SK-N-SH (cell line): ENCODE data around the gene NELFE. TPM values are rescaled to one million over a fixed set of nuclear protein-coding genes. Genes with fewer than 3 reads are reported as not detected.

Source experiments
- CTCF ChIA-PET: fragments of 300-600, 350-600 bp; formaldehyde crosslinking; extraction: SDS; loops from one replicate; lab custom pipeline; 2021; lab: Yijun Ruan, JAX
- POLR2A ChIA-PET: fragments of 350-600 bp; sonication (Branson Sonifier 250); formaldehyde crosslinking; extraction: SDS; loops from one replicate; lab custom pipeline; 2020; ENCODE audit warnings: antibody characterized with exemption, inconsistent platforms; lab: Yijun Ruan, JAX
- DNase-seq: peaks from one replicate; pipeline ENCODE4 v3.0.0; 2012
- H2AFZ ChIP-seq: fragments of 200-600 bp; sonication (generic); 2 replicates; pipeline ENCODE4 v1.8.1; 2016; ENCODE audit warnings: antibody characterized with exemption, mild to moderate bottlenecking, low read depth
- H3F3A ChIP-seq: fragments of 200-600 bp; sonication (generic); replicated peaks from 2 replicates; pipeline ENCODE3; 2016; ENCODE audit warnings: antibody characterized with exemption, mild to moderate bottlenecking; ENCODE audit not compliant: insufficient read depth
- H3K27ac ChIP-seq, 2 experiments: fragments of 200-500 bp in 1 of 2; fragments of 200-600 bp in 1 of 2; sonication (Bioruptor generic) in 1 of 2; sonication (generic), shearing (Covaris generic) in 1 of 2; 2 replicates each; pipeline versions ENCODE4 v1.5.1 to v1.6.1; 2014 to 2016; ENCODE audit warnings: low read depth in 2 of 2, inconsistent platforms in 1 of 2, low read length in 1 of 2, mild to moderate bottlenecking in 1 of 2, mixed read lengths in 1 of 2
- H3K27me3 ChIP-seq: fragments of 200-600 bp; sonication (generic), shearing (Covaris generic); 2 replicates; pipeline ENCODE4 v1.6.1; 2016; ENCODE audit warnings: mixed run types; ENCODE audit not compliant: insufficient read depth
- H3K36me3 ChIP-seq, 2 experiments: fragments of 200-500 bp in 1 of 2; fragments of 200-600 bp in 1 of 2; sonication (Bioruptor generic) in 1 of 2; sonication (generic) in 1 of 2; replicated peaks in 1 of 2; 2 replicates each; pipeline versions ENCODE3 to v1.5.1; 2014 to 2016; ENCODE audit warnings: low read length in 1 of 2, mild to moderate bottlenecking in 1 of 2; ENCODE audit not compliant: insufficient read depth in 2 of 2, control insufficient read depth in 1 of 2
- H3K4me1 ChIP-seq, 2 experiments: fragments of 200-500 bp in 1 of 2; fragments of 200-600 bp in 1 of 2; sonication (Bioruptor generic) in 1 of 2; sonication (generic), shearing (Covaris generic) in 1 of 2; 2 replicates each; pipeline versions ENCODE4 v1.5.1 to v1.6.1; 2014 to 2016; ENCODE audit warnings: low read depth in 1 of 2, low read length in 1 of 2, mixed run types in 1 of 2; ENCODE audit not compliant: insufficient read depth in 2 of 2, control insufficient read depth in 1 of 2
- H3K4me2 ChIP-seq: fragments of 200-600 bp; sonication (generic), shearing (Covaris generic); 2 replicates; pipeline ENCODE4 v1.6.1; 2017; ENCODE audit warnings: mixed run types
- H3K4me3 ChIP-seq, 2 experiments: fragments of 200-500 bp in 1 of 2; fragments of 200-600 bp in 1 of 2; sonication (Bioruptor generic) in 1 of 2; sonication (generic), shearing (Covaris generic) in 1 of 2; 2 replicates each; pipeline versions ENCODE4 v1.5.1 to v1.8.1; 2014 to 2016; ENCODE audit warnings: low read depth in 2 of 2, inconsistent platforms in 1 of 2, low read length in 1 of 2, mild to moderate bottlenecking in 1 of 2, mixed read lengths in 1 of 2, moderate library complexity in 1 of 2
- H3K79me2 ChIP-seq: fragments of 200-600 bp; sonication (generic); 2 replicates; pipeline ENCODE4 v1.8.1; 2017; ENCODE audit warnings: mild to moderate bottlenecking; ENCODE audit not compliant: insufficient read depth
- H3K9ac ChIP-seq: fragments of 200-600 bp; sonication (generic); 2 replicates; pipeline ENCODE4 v1.6.1; 2017; ENCODE audit warnings: mixed run types
- H3K9me2 ChIP-seq: fragments of 200-600 bp; sonication (generic); 2 replicates; pipeline ENCODE4 v1.6.1; 2017; ENCODE audit warnings: mixed run types
- H3K9me3 ChIP-seq: fragments of 200-600 bp; sonication (generic); 2 replicates; pipeline ENCODE4 v1.6.1; 2017; ENCODE audit warnings: mixed run types, mild to moderate bottlenecking, moderate library complexity
- H4K20me1 ChIP-seq: fragments of 200-600 bp; sonication (generic); 2 replicates; pipeline ENCODE4 v1.6.1; 2017; ENCODE audit warnings: mild to moderate bottlenecking, mixed run types; ENCODE audit not compliant: insufficient read depth
- CHD2 ChIP-seq: fragments of 150-350 bp; IDR thresholded peaks from 2 replicates; pipeline ENCODE4 v1.6.1; 2018; ENCODE audit warnings: low read length; ENCODE audit not compliant: partially characterized antibody
- EZH2phosphoT487 ChIP-seq: fragments of 200-600 bp; sonication (generic); IDR thresholded peaks from 2 replicates; pipeline ENCODE4 v1.6.1; 2017; ENCODE audit warnings: low read depth, mixed run types, mild to moderate bottlenecking, antibody characterized with exemption, moderate library complexity, borderline replicate concordance
- JUND ChIP-seq: IDR thresholded peaks from 2 replicates; pipeline ENCODE4 v1.4.0; 2012
- MXI1 ChIP-seq: IDR thresholded peaks from 2 replicates; pipeline ENCODE4 v1.6.1; 2012; ENCODE audit warnings: mild to moderate bottlenecking, low read depth, low read length, improper control_type of control experiment
- RAD21 ChIP-seq: IDR thresholded peaks from 2 replicates; pipeline ENCODE4 v1.6.1; 2012; ENCODE audit warnings: mild to moderate bottlenecking, low read length
- RFX5 ChIP-seq: IDR thresholded peaks from 2 replicates; pipeline ENCODE4 v1.6.1; 2012; ENCODE audit warnings: mild to moderate bottlenecking, improper control_type of control experiment, low read length
- RXRA ChIP-seq: IDR thresholded peaks from 2 replicates; pipeline ENCODE4 v1.4.0; 2012; ENCODE audit warnings: low read depth, mild to moderate bottlenecking, borderline replicate concordance
- SIN3A ChIP-seq: IDR thresholded peaks from 2 replicates; pipeline ENCODE4 v1.6.1; 2012; ENCODE audit warnings: low read depth, mild to moderate bottlenecking, low read length, moderate library complexity, borderline replicate concordance
- SMC3 ChIP-seq: IDR thresholded peaks from 2 replicates; pipeline ENCODE4 v1.6.1; 2012; ENCODE audit warnings: low read depth, low read length, improper control_type of control experiment
- TAF1 ChIP-seq: IDR thresholded peaks from 2 replicates; pipeline ENCODE4 v1.6.1; 2012; ENCODE audit warnings: low read depth, mild to moderate bottlenecking, low read length, moderate library complexity, borderline replicate concordance
- WGBS: methylation state at CpG from one replicate; pipeline ENCODE4 v1.1.6; 2017; ENCODE audit warnings: low lambda C conversion rate; 5-methylcytosine and 5-hydroxymethylcytosine counted together
- polyA plus RNA-seq, 3 experiments: library from polyadenylated mRNA; depleted of rRNA; stranded (reverse); fragments of >200 nt; gene quantifications; 2 replicates each; pipeline ENCODE4 v1.2.3, GENCODE V29; 2012
- TF ChIP-seq, protein P1 (sequence below): fragments of 150-350 bp; IDR thresholded peaks from 2 replicates; pipeline ENCODE4 v1.6.1; 2017; ENCODE audit warnings: antibody characterized with exemption, low read length, low read depth, borderline replicate concordance
- TF ChIP-seq, protein P2 (sequence below): IDR thresholded peaks from 2 replicates; pipeline ENCODE4; 2012
- TF ChIP-seq, protein P3 (sequence below): IDR thresholded peaks from 2 replicates; pipeline ENCODE4 v1.4.0; 2012; ENCODE audit warnings: low read depth, borderline replicate concordance
- TF ChIP-seq, protein P4 (sequence below): fragments of 200-600 bp; sonication (generic); IDR thresholded peaks from 2 replicates; pipeline ENCODE4 v1.6.1; 2017; ENCODE audit warnings: antibody characterized with exemption, mild to moderate bottlenecking, moderate library complexity

NELFE gene
- polyA plus RNA-seq, 1 of the 3 experiments (the other 2 are of a cell fraction), result 116 TPM

DNA sequence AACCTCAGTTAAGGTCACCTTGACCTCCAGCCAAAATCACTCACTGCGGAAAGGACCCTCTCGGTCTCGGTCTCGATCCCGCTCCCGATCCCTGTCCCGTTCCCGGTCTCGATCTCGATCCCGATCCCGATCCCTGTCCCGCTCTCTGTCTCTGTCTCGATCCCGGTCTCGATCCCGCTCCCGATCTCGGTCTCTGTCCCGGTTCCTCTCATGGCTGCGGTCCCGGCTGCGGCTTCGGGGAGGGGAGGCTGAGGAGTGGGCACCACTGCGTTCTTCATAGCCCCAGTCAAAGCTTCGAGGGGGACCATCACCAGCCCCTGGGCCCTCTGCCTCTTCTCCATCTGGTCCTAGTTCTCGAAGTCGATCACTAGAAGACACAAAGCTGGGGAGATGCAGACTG is 4.3 kb downstream of the NELFE start:
- CTCF ChIA-PET, result interaction anchor here (1.3 kb wide), 1 partner anchor 58 kb away, joined by 3 read pairs; no protein-coding TSS in a partner anchor
- H2AFZ ChIP-seq, result no peak overlapping the region
- peaks cover 22% of the 10 kb centered on the region for H3F3A ChIP-seq
- peaks cover 0 to 10% of the 10 kb centered on the region in 2 experiments; a peak in 2 of 4 replicates for H3K4me1 ChIP-seq
- no peak overlapping the region for H3K4me3 ChIP-seq
- no peaks in the 10 kb centered on the region for H3K9me2 ChIP-seq
- H4K20me1 ChIP-seq, result no peaks in the 10 kb centered on the region
- H3K27ac ChIP-seq, result no peak overlapping the region
- WGBS, result 97% methylated on average over 28 of the region's 28 CpGs
- H3K36me3 ChIP-seq, result peaks cover 32 to 60% of the 10 kb centered on the region in 2 experiments
- H3K9me3 ChIP-seq, result no peaks in the 10 kb centered on the region
- POLR2A ChIA-PET, result interaction anchor here (1.2 kb wide), 1 partner anchor 12 kb away, joined by 3 read pairs; no protein-coding TSS in a partner anchor
- no peak overlapping the region for H3K4me2 ChIP-seq
- DNase-seq, result no peak
- H3K79me2 ChIP-seq, result peaks cover 27% of the 10 kb centered on the region
- no peaks in the 10 kb centered on the region for H3K27me3 ChIP-seq
- TF ChIP-seq CHD2 (no peak), TAF1 (no peak), RXRA (no peak)
- TF ChIP-seq, all 33 proteins: peak for 0
- no peak overlapping the region for H3K9ac ChIP-seq

DNA sequence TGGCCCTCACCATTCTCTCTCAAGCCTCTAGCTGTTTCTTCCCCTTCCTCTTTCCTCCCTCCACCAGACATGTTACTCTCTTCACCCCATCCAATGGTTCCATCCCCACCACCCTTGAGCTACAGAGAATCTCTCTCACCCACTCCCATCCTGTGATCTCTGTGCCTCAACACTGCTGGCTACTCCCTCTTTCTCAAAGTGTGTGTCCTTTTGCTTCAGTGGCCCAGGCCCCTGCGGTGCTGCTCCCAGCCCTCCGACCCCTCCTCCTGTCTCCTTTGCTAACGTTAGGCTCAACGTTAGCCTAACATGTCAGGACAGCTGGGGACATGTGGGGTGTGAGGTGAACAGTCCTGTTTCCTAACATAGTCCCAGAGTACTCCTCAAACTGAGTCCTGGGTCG is 5.9 kb downstream of the NELFE start:
- H2AFZ ChIP-seq, result no peak overlapping the region
- peaks cover 22% of the 10 kb centered on the region for H3F3A ChIP-seq
- H3K36me3 ChIP-seq, result peaks cover 32 to 60% of the 10 kb centered on the region in 2 experiments
- no peaks in the 10 kb centered on the region for H3K9me3 ChIP-seq
- POLR2A ChIA-PET, result interaction anchor here (0.6 to 2.2 kb wide), 3 partner anchors 10 to 101 kb away, joined by 3 to 7 read pairs (median 6); partner anchors contain the start of gene DXO
- DNase-seq, result no peak
- H3K4me3 ChIP-seq, result no peak overlapping the region
- H3K4me2 ChIP-seq, result no peak overlapping the region
- H4K20me1 ChIP-seq, result no peaks in the 10 kb centered on the region
- CTCF ChIA-PET, result interaction anchor here (0.7 to 4.5 kb wide), 22 partner anchors 9 to 272 kb away, joined by 3 to 29 read pairs (median 7); partner anchors contain the start of genes DDAH2, DXO, EHMT2 and LY6G5C
- WGBS, result 79% methylated on average over 5 of the region's 5 CpGs
- H3K27me3 ChIP-seq, result no peaks in the 10 kb centered on the region
- no peak overlapping the region for H3K9ac ChIP-seq
- no peaks in the 10 kb centered on the region for H3K9me2 ChIP-seq
- H3K79me2 ChIP-seq, result peaks cover 14% of the 10 kb centered on the region
- H3K4me1 ChIP-seq, result peaks cover 0 to 3% of the 10 kb centered on the region in 2 experiments; a peak in 2 of 4 replicates
- H3K27ac ChIP-seq, result peak overlapping the region; percentile 6 to 26; a peak in 3 of 4 replicates
- TF ChIP-seq JUND (no peak), SIN3A (no peak)
- TF ChIP-seq, protein P1, sequence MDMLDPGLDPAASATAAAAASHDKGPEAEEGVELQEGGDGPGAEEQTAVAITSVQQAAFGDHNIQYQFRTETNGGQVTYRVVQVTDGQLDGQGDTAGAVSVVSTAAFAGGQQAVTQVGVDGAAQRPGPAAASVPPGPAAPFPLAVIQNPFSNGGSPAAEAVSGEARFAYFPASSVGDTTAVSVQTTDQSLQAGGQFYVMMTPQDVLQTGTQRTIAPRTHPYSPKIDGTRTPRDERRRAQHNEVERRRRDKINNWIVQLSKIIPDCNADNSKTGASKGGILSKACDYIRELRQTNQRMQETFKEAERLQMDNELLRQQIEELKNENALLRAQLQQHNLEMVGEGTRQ, result no peak
- TF ChIP-seq, all 33 proteins: peak for 0

DNA sequence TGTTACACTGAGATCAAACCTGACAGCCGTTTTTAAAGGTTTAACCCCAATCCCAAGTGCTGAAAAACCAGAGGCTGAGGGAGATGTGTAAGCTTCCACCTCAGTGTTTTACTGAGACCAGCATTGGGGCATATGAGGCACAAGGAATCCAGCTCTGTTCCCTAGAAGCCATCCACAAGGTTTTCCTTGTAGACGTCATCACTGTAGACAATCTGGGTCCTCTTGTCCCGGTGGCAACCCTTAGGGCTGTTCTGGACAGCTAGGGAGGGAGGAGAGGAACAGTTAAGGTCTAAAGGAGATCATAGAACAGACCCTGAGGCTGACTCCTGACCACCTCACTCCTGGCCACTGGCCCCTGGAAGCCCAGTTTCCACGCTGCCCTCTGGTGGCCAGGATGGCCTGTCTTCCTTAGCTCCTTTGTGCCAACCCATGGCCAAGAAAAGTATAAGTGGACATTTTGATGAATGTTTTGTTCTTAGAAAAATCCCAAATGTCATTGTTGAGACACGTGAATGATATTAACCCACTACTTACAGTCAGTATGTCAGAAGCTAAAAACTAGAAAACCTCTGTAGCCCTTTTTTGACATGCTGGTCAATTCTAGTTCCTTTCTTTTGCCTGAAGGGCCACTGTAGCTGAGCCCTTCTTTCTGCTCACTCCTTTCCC is 6.5 kb downstream of the NELFE start:
- no peak overlapping the region for H2AFZ ChIP-seq
- no peaks in the 10 kb centered on the region; a peak in 1 of 4 replicates for H3K4me1 ChIP-seq
- peak overlapping the region; percentile 6 to 26; a peak in 3 of 4 replicates for H3K27ac ChIP-seq
- DNase-seq, result peak; percentile 75
- 22% methylated on average over 4 of the region's 5 CpGs for WGBS
- POLR2A ChIA-PET, result interaction anchor here (0.6 to 2.2 kb wide), 4 partner anchors 10 to 100 kb away, joined by 3 to 7 read pairs (median 5); partner anchors contain the start of gene DXO
- no peaks in the 10 kb centered on the region for H3K9me3 ChIP-seq
- CTCF ChIA-PET, result interaction anchor here (0.7 to 4.5 kb wide), 23 partner anchors 9 to 272 kb away, joined by 3 to 29 read pairs (median 7); partner anchors contain the start of genes DDAH2, DXO, EHMT2 and LY6G5C
- TF ChIP-seq RAD21 (peak; percentile 67), SIN3A (no peak), MXI1 (no peak), RFX5 (no peak), SMC3 (peak; percentile 77), RXRA (no peak), EZH2phosphoT487 (no peak), CHD2 (no peak)
- TF ChIP-seq, protein P2, sequence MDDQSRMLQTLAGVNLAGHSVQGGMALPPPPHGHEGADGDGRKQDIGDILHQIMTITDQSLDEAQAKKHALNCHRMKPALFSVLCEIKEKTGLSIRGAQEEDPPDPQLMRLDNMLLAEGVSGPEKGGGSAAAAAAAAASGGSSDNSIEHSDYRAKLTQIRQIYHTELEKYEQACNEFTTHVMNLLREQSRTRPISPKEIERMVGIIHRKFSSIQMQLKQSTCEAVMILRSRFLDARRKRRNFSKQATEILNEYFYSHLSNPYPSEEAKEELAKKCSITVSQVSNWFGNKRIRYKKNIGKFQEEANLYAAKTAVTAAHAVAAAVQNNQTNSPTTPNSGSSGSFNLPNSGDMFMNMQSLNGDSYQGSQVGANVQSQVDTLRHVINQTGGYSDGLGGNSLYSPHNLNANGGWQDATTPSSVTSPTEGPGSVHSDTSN, result 0 out of 2 replicates have a peak, but pooled peaks have one; percentile 18
- TF ChIP-seq, protein P3, sequence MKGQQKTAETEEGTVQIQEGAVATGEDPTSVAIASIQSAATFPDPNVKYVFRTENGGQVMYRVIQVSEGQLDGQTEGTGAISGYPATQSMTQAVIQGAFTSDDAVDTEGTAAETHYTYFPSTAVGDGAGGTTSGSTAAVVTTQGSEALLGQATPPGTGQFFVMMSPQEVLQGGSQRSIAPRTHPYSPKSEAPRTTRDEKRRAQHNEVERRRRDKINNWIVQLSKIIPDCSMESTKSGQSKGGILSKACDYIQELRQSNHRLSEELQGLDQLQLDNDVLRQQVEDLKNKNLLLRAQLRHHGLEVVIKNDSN, result no peak
- TF ChIP-seq, protein P4, sequence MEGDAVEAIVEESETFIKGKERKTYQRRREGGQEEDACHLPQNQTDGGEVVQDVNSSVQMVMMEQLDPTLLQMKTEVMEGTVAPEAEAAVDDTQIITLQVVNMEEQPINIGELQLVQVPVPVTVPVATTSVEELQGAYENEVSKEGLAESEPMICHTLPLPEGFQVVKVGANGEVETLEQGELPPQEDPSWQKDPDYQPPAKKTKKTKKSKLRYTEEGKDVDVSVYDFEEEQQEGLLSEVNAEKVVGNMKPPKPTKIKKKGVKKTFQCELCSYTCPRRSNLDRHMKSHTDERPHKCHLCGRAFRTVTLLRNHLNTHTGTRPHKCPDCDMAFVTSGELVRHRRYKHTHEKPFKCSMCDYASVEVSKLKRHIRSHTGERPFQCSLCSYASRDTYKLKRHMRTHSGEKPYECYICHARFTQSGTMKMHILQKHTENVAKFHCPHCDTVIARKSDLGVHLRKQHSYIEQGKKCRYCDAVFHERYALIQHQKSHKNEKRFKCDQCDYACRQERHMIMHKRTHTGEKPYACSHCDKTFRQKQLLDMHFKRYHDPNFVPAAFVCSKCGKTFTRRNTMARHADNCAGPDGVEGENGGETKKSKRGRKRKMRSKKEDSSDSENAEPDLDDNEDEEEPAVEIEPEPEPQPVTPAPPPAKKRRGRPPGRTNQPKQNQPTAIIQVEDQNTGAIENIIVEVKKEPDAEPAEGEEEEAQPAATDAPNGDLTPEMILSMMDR, result peak; percentile 90
- H3K79me2 ChIP-seq, result peaks cover 8% of the 10 kb centered on the region; the same call in 1 of the 2 replicates
- no peak overlapping the region for H3K4me3 ChIP-seq
- peaks cover 20% of the 10 kb centered on the region for H3F3A ChIP-seq
- H3K4me2 ChIP-seq, result no peak overlapping the region
- H4K20me1 ChIP-seq, result no peaks in the 10 kb centered on the region
- no peaks in the 10 kb centered on the region for H3K27me3 ChIP-seq
- H3K9ac ChIP-seq, result no peak overlapping the region
- no peaks in the 10 kb centered on the region for H3K9me2 ChIP-seq
- peaks cover 29 to 57% of the 10 kb centered on the region in 2 experiments for H3K36me3 ChIP-seq
